Testis (tissue), 3 donors: ENCODE results near the gene ADAM10. TPM values are rescaled to one million over a fixed set of nuclear protein-coding genes. Genes with fewer than 3 reads are reported as not detected.

Experiments used
- DNase-seq: peaks from one replicate; pipeline ENCODE4 v3.0.0-alpha.2; 2019
- H3K27ac ChIP-seq, 2 donors: fragments of 200-600 bp; sonication (generic); one replicate each; pipeline ENCODE4 v1.5.1; 2019
- H3K27me3 ChIP-seq: fragments of 200-600 bp; sonication (generic); one replicate; pipeline ENCODE4 v1.5.1; 2019
- H3K36me3 ChIP-seq: fragments of 200-600 bp; sonication (generic); one replicate; pipeline ENCODE4 v1.5.1; 2017; ENCODE audit warnings: low read depth; ENCODE audit errors: missing control alignments
- H3K4me1 ChIP-seq: fragments of 200-600 bp; sonication (generic); one replicate; pipeline ENCODE4 v1.5.1; 2019
- H3K4me3 ChIP-seq, 2 donors: fragments of 200-600 bp; sonication (generic); one replicate each; pipeline ENCODE4 v1.5.1; 2017 to 2019
- H3K9me3 ChIP-seq: fragments of 200-600 bp; sonication (generic); one replicate; pipeline ENCODE4 v1.5.1; 2017
- CTCF ChIP-seq, 3 experiments: fragments of 450-650 bp in 2 of 3; fragments of 200-600 bp in 1 of 3; sonication (generic) in 1 of 3; IDR thresholded peaks; one replicate each; pipeline ENCODE4 v1.5.1; 2016 to 2019; ENCODE audit warnings: antibody characterized with exemption in 3 of 3, mild to moderate bottlenecking in 2 of 3, moderate library complexity in 1 of 3
- POLR2A ChIP-seq: fragments of 450-650 bp; IDR thresholded peaks from one replicate; pipeline ENCODE4 v1.6.1; 2017; ENCODE audit warnings: antibody characterized with exemption, mild to moderate bottlenecking, moderate library complexity
- WGBS, 2 donors: methylation state at CpG; one replicate each; pipeline ENCODE4 v1.1.5; 2018; 5-methylcytosine and 5-hydroxymethylcytosine counted together
- intact Hi-C: fragments of 100-400 bp; cut with DNase I; formaldehyde crosslinking; loops from one replicate; pipeline ENCODE4 v1.15.1; 2023; ENCODE audit warnings: low total_unique reads
- polyA plus RNA-seq: library from polyadenylated mRNA; stranded (reverse); fragments of 350-450 nt; fragmentation: Illumina TruSeq; extraction: RNeasy Lipid Tissue Mini Kit (QIAGEN cat#74804); gene quantifications from one replicate; pipeline ENCODE4 v1.2.3, GENCODE V29; 2014; ENCODE audit warnings: low read depth, low replicate concordance; ENCODE audit not compliant: insufficient read depth
- total RNA-seq, 2 donors: library from RNA; depleted of rRNA; stranded (reverse); fragments of >200 nt; gene quantifications; one replicate each; pipeline ENCODE4 v1.2.3, GENCODE V29; 2016

Gene ADAM10
- total and polyA plus RNA-seq, 3 donors from 2014 or later, result 46.2 to 65.5 (median 58.7) TPM

GRCh38 chr15:58726867-58727266 is 22.6 kb downstream of the ADAM10 start:
- intact Hi-C loops, result no loop called here
- H3K27ac ChIP-seq, result no peak overlapping the region

GRCh38 chr15:58724466-58724865 is 25.0 kb downstream of the ADAM10 start:
- Histone ChIP-seq H3K36me3 (no peaks in the 10 kb centered on the region), H3K27ac (no peak overlapping the region), H3K4me1 (no peaks in the 10 kb centered on the region), H3K4me3 (no peak overlapping the region), H3K27me3 (no peaks in the 10 kb centered on the region), H3K9me3 (no peaks in the 10 kb centered on the region)
- WGBS, 2 donors, result 82 to 89% methylated on average over 1 of the region's 1 CpG
- TF ChIP-seq POLR2A (no peak), CTCF (IDR thresholded peaks at IDR 0.05) (no peak)
- intact Hi-C loops, result no loop called here
- no peak for DNase-seq

More at GRCh38 chr15:58726867-58727266, 22.6 kb downstream of the ADAM10 start:
- Histone ChIP-seq H3K4me1 (no peaks in the 10 kb centered on the region), H3K9me3 (no peaks in the 10 kb centered on the region), H3K4me3 (no peak overlapping the region), H3K27me3 (no peaks in the 10 kb centered on the region), H3K36me3 (no peaks in the 10 kb centered on the region)
- TF ChIP-seq POLR2A (no peak), CTCF (IDR thresholded peaks at IDR 0.05) (no peak)
- DNase-seq, result no peak
- 90 to 94% methylated on average over 12 of the region's 12 CpGs for WGBS, 2 donors

- no peak overlapping the region for H3K4me3 ChIP-seq
- no peaks in the 10 kb centered on the region for H3K36me3 ChIP-seq
- no peak for DNase-seq
- H3K27me3 ChIP-seq, result no peaks in the 10 kb centered on the region
- intact Hi-C loops, result no loop called here
- no peak overlapping the region for H3K27ac ChIP-seq
- no peaks in the 10 kb centered on the region for H3K4me1 ChIP-seq
- 98% methylated on average over 2 of the region's 2 CpGs for WGBS, 2 donors
- TF ChIP-seq CTCF (IDR thresholded peaks at IDR 0.05), result no peak
- TF ChIP-seq POLR2A, result no peak
- no peaks in the 10 kb centered on the region for H3K9me3 ChIP-seq
Measured at GRCh38 chr15:58717357-58717756, 32.1 kb downstream of the ADAM10 start.

GRCh38 chr15:58716027-58716426 is 33.5 kb downstream of the ADAM10 start:
- Histone ChIP-seq H3K9me3 (no peaks in the 10 kb centered on the region), H3K4me3 (no peak overlapping the region), H3K27me3 (no peaks in the 10 kb centered on the region), H3K4me1 (no peaks in the 10 kb centered on the region), H3K36me3 (no peaks in the 10 kb centered on the region), H3K27ac (no peak overlapping the region)
- intact Hi-C loops, result no loop called here
- TF ChIP-seq POLR2A, result no peak
- TF ChIP-seq CTCF (IDR thresholded peaks at IDR 0.05), result no peak
- DNase-seq, result no peak
- 78 to 88% methylated on average over 4 of the region's 4 CpGs for WGBS, 2 donors

- Histone ChIP-seq H3K36me3 (no peaks in the 10 kb centered on the region), H3K27me3 (no peaks in the 10 kb centered on the region), H3K4me1 (no peaks in the 10 kb centered on the region), H3K4me3 (no peak overlapping the region), H3K9me3 (no peaks in the 10 kb centered on the region), H3K27ac (no peak overlapping the region)
- no peak for DNase-seq
- no peak for TF ChIP-seq CTCF (IDR thresholded peaks at IDR 0.05)
- TF ChIP-seq POLR2A, result no peak
- 91 to 95% methylated on average over 3 of the region's 3 CpGs for WGBS, 2 donors
- intact Hi-C loops, result no loop called here
Measured at GRCh38 chr15:58715266-58715917, 34.1 kb downstream of the ADAM10 start.
